ENCODE data around the gene PTPRN2. TPM values are rescaled to one million over a fixed set of nuclear protein-coding genes. Genes with fewer than 3 reads are reported as not detected.

PTPRN2 gene
- total and polyA plus RNA-seq, 8 donors: 4.9 to 136 (median 46.8) TPM

- no peak overlapping the region for H3K4me3 ChIP-seq
- peaks cover 0 to 3% (median 0%) of the 10 kb centered on the region in 3 donors for H3K27me3 ChIP-seq
- H3K36me3 ChIP-seq: no peaks in the 10 kb centered on the region
- H3K9me3 ChIP-seq: peaks cover 0 to 13% (median 0%) of the 10 kb centered on the region in 4 donors
- DNase-seq: no peak
- 85 to 94% (median 91%) methylated on average over 12 of the region's 12 CpGs for WGBS, 5 donors
- no peaks in the 10 kb centered on the region for H3K4me1 ChIP-seq
- intact Hi-C loops (cut with DNase I; ENCODE audit: low total_unique reads): no loop called here
- TF ChIP-seq POLR2A (IDR thresholded peaks at IDR 0.05): no peak
- no peak for TF ChIP-seq CTCF (IDR thresholded peaks at IDR 0.05)
- no peak for TF ChIP-seq POLR2AphosphoS5 (IDR thresholded peaks at IDR 0.05)
- no peak for TF ChIP-seq EP300 (IDR thresholded peaks at IDR 0.05)
- no peak overlapping the region for H3K27ac ChIP-seq
Observed at GRCh38 chr7:157928171-157928794, 659.3 kb downstream of the PTPRN2 start.

DNA sequence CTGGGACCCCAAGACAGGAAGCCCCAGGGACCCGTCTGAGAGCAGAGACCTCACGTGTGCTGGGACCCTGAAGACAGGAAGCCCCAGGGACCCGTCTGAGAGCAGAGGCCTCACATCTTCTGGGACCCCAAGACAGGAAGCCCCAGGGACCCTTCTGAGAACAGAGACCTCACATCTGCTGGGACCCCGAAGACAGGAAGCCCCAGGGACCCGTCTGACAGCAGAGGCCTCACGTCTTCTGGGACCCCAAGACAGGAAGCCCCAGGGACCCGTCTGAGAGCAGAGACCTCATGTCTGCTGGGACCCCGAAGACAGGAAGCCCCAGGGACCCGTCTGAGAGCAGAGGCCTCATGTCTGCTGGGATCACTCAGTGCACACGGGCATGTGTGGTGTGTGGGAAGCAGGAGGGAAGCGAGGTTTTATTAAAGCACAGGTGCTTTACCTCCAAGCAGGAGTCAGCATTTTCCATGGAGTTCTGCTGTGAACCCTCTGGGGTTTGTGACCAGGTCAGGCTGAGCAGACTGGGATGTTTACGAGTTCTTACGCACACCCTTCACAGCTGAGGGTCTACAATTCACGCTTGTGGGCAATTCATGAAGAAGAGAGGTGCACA is 660.2 kb downstream of the PTPRN2 start:
- H3K4me3 ChIP-seq: no peak overlapping the region
- TF ChIP-seq EP300 (IDR thresholded peaks at IDR 0.05) (no peak), POLR2A (IDR thresholded peaks at IDR 0.05) (no peak), CTCF (IDR thresholded peaks at IDR 0.05) (no peak), POLR2AphosphoS5 (IDR thresholded peaks at IDR 0.05) (no peak)
- no peaks in the 10 kb centered on the region for H3K36me3 ChIP-seq
- H3K4me1 ChIP-seq: no peaks in the 10 kb centered on the region
- intact Hi-C loops (cut with DNase I; ENCODE audit: low total_unique reads): no loop called here
- peaks cover 0 to 3% (median 0%) of the 10 kb centered on the region in 3 donors for H3K27me3 ChIP-seq
- 66 to 74% (median 69%) methylated on average over 10 to 14 of the region's 14 CpGs for WGBS, 5 donors
- DNase-seq: no peak
- no peak overlapping the region for H3K27ac ChIP-seq
- H3K9me3 ChIP-seq: peaks cover 0 to 4% (median 0%) of the 10 kb centered on the region in 4 donors

GRCh38 chr7:157926521-157927150 is 661.0 kb downstream of the PTPRN2 start:
- Histone ChIP-seq H3K27ac (no peak overlapping the region), H3K4me1 (no peaks in the 10 kb centered on the region)
- TF ChIP-seq POLR2A (IDR thresholded peaks at IDR 0.05) (no peak), EP300 (IDR thresholded peaks at IDR 0.05) (no peak), CTCF (IDR thresholded peaks at IDR 0.05) (no peak), POLR2AphosphoS5 (IDR thresholded peaks at IDR 0.05) (no peak)

GRCh38 chr7:157926107-157926506 is 661.5 kb downstream of the PTPRN2 start:
- peaks cover 0 to 6% (median 3%) of the 10 kb centered on the region in 4 donors for H3K9me3 ChIP-seq
- no peaks in the 10 kb centered on the region for H3K4me1 ChIP-seq
- no peak overlapping the region for H3K4me3 ChIP-seq
- no peak for DNase-seq
- WGBS, 5 donors: 51 to 67% (median 59%) methylated on average over 5 of the region's 5 CpGs
- no peak for TF ChIP-seq CTCF (IDR thresholded peaks at IDR 0.05)
- no peak for TF ChIP-seq EP300 (IDR thresholded peaks at IDR 0.05)
- TF ChIP-seq POLR2AphosphoS5 (IDR thresholded peaks at IDR 0.05): no peak
- no peak for TF ChIP-seq POLR2A (IDR thresholded peaks at IDR 0.05)
- no peak overlapping the region for H3K27ac ChIP-seq
- intact Hi-C loops (cut with DNase I; ENCODE audit: low total_unique reads): no loop called here
- H3K27me3 ChIP-seq: peaks cover 0 to 3% (median 0%) of the 10 kb centered on the region in 3 donors
- H3K36me3 ChIP-seq: no peaks in the 10 kb centered on the region

More at GRCh38 chr7:157926521-157927150, 661.0 kb downstream of the PTPRN2 start:
- Histone ChIP-seq H3K27me3 (peaks cover 0 to 3% (median 0%) of the 10 kb centered on the region in 3 donors), H3K36me3 (no peaks in the 10 kb centered on the region), H3K9me3 (peaks cover 0 to under 1% (median under 1%) of the 10 kb centered on the region in 4 donors), H3K4me3 (no peak overlapping the region)
- DNase-seq: no peak
- intact Hi-C loops (cut with DNase I; ENCODE audit: low total_unique reads): no loop called here
- 56 to 70% (median 64%) methylated on average over 3 to 16 of the region's 16 CpGs for WGBS, 5 donors
